SH-SY5Y (cell line): Measurements from ENCODE around the gene RBM34.

Experiments
- GATA2 ChIP-seq: IDR thresholded peaks from 2 replicates; pipeline ENCODE4 v1.6.1; 2011; ENCODE audit warnings: mild to moderate bottlenecking, low read depth, low read length
- GATA3 ChIP-seq: IDR thresholded peaks from 2 replicates; pipeline ENCODE4 v1.6.1; 2011; ENCODE audit warnings: low read depth, mild to moderate bottlenecking, low read length, moderate library complexity

DNA sequence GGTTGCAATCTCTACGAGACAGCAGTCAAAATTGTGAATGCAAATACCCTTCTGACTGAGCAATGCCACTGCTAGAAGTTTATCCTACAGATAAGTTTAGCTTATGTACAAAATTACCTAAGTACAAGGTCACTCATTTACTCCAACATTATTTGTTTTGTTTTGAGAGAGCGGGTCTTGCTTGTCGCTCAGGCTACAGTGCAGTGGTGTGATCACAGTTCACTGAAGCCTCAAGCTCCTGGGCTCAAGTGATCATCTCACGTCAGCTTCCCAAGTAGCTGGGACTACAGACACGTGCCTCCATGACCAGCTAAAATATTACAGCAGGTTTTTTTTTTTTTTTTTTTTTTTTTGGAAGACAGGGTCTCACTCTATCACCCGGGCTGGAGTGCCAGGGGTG is 15.4 kb downstream of the RBM34 start:
- TF ChIP-seq GATA3: no peak
- TF ChIP-seq GATA2: no peak
